ENCODE results near the gene ALDH1A1. TPM values are rescaled to one million over a fixed set of nuclear protein-coding genes. Genes with fewer than 3 reads are reported as not detected.

Gene ALDH1A1
- polyA plus RNA-seq, 1 donor (not counting 4 experiments of a cell fraction or from before 2014, with no cell fraction given) = 0.08 TPM

DNA sequence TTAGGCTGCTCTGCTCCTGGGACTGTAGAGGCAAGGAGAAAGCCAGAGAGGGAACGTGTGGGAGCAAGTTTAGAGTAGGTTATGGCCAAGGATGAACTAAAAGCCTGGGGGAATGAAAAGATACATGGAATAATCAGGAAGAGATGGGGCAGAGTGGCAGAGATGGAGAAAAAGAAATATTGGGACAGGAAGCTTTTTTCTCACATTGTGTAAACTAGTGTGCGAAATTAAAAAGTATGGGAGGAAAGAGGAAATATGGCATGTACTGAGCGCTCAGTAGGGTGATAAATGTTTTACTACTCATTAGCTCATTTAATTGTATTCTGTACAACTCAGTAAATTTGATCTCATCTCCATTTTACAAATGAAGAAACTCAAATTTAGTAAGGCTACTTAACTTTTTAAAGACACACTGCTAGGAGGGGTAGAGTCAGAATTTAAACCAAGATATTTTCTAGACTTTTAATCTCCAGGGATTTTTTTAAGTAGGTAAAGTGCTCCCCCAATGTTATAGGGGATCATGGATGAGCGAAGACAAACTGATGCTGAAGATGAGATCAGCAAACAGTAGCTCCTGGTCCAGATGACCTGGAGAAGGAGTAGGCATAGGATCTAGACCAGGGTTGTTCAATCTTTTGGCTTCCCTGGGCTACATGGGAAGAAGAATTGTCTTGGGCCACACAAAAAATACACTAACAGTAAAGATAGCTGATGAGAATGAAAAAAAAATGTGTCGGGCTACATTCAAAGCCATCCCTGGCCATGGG lies 30.8 kb downstream of the ALDH1A1 start:
- Histone ChIP-seq H3K27ac (ENCODE audit: control insufficient read depth, insufficient read depth, low read length) (no peak overlapping the region), H3K9ac (ENCODE audit: control insufficient read depth, extremely low read depth, insufficient read depth, low read length) (no peak overlapping the region), H3K9me3 (ENCODE audit: control insufficient read depth, low read depth, low read length) (no peaks in the 10 kb centered on the region), H3K4me3 (ENCODE audit: control insufficient read depth in 2 of 3, extremely low read depth in 1 of 3, insufficient read depth in 2 of 3, low read depth in 1 of 3, low read length in 3 of 3) (no peak overlapping the region), H3K9me1 (ENCODE audit: control insufficient read depth, extremely low read depth, insufficient read depth, low read length) (no peaks in the 10 kb centered on the region), H3K79me2 (ENCODE audit: control insufficient read depth, insufficient read depth, low read length) (no peaks in the 10 kb centered on the region), H3K4me1 (ENCODE audit: control insufficient read depth, extremely low read depth, insufficient read depth, low read length) (no peaks in the 10 kb centered on the region), H2AFZ (ENCODE audit: control insufficient read depth, low read length) (no peak overlapping the region), H3K4me2 (ENCODE audit: control insufficient read depth, extremely low read depth, insufficient read depth, low read depth, low read length) (no peak overlapping the region), H4K20me1 (ENCODE audit: control insufficient read depth, extremely low read depth, insufficient read depth, low read length) (no peaks in the 10 kb centered on the region), H3K36me3 (ENCODE audit: control insufficient read depth in 2 of 2, extremely low read depth in 1 of 2, insufficient read depth in 2 of 2, low read length in 2 of 2) (no peaks in the 10 kb centered on the region), H3K27me3 (ENCODE audit: control insufficient read depth, extremely low read depth, insufficient read depth, low read length) (no peaks in the 10 kb centered on the region)
- DNase-seq (ENCODE audit: low read depth, low spot score) = no peak
- no peak for FAIRE-seq
- TF ChIP-seq EZH2 (IDR thresholded peaks at IDR 0.05; ENCODE audit: low read length) = no peak
- TF ChIP-seq, protein P1, sequence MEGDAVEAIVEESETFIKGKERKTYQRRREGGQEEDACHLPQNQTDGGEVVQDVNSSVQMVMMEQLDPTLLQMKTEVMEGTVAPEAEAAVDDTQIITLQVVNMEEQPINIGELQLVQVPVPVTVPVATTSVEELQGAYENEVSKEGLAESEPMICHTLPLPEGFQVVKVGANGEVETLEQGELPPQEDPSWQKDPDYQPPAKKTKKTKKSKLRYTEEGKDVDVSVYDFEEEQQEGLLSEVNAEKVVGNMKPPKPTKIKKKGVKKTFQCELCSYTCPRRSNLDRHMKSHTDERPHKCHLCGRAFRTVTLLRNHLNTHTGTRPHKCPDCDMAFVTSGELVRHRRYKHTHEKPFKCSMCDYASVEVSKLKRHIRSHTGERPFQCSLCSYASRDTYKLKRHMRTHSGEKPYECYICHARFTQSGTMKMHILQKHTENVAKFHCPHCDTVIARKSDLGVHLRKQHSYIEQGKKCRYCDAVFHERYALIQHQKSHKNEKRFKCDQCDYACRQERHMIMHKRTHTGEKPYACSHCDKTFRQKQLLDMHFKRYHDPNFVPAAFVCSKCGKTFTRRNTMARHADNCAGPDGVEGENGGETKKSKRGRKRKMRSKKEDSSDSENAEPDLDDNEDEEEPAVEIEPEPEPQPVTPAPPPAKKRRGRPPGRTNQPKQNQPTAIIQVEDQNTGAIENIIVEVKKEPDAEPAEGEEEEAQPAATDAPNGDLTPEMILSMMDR (optimal IDR thresholded peaks at IDR 0.05 in 1 of 3, IDR thresholded peaks at IDR 0.05 in 1 of 3, conservative IDR thresholded peaks at IDR 0.05 in 1 of 3; ENCODE audit: extremely low read depth in 1 of 3, insufficient read depth in 2 of 3, low read length in 3 of 3) = no peak
- dilution Hi-C loops (cut with MboI; ENCODE audit: extremely low pct_ligation_motif_present, low sequenced_read_pairs) = no loop called here

DNA sequence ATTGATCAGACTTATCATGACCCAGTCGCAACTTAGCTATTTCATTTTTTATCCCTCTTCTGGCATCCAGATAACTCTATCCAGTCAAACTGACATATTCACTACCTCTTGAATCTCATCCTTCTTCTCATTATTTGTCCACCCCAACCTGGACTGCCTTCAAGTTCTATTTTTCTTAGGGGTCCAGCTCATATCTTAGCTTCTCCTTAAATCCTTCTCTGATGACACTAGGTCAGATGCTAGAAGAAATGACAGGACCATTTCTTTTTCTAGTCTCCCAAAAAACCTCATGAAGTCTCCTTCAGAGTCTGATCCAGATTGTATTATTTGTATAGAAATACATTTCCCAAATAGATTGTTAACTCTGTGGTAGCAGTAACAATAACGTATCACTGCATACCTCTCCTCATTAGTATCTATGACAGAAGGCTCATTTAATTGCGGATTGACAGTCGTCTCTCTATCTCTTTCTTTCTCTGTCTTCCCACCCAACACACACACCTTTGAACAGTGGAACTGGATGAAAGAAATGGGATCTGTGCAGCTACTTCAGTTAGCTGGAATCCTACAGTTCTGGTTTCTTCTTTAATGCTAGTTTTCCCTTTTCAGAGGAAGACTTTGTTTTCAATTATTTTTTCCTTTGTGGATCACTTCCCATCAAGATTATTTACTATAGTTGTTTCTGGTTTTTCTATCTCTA lies 33.5 kb downstream of the ALDH1A1 start:
- FAIRE-seq (no peak), DNase-seq (ENCODE audit: low read depth, low spot score) (no peak)
- dilution Hi-C loops (cut with MboI; ENCODE audit: extremely low pct_ligation_motif_present, low sequenced_read_pairs) = no loop called here
- no peaks in the 10 kb centered on the region for H3K36me3 ChIP-seq (ENCODE audit: control insufficient read depth in 2 of 2, extremely low read depth in 1 of 2, insufficient read depth in 2 of 2, low read length in 2 of 2)
- no peaks in the 10 kb centered on the region for H3K79me2 ChIP-seq (ENCODE audit: control insufficient read depth, insufficient read depth, low read length)
- no peak overlapping the region for H2AFZ ChIP-seq (ENCODE audit: control insufficient read depth, low read length)
- H3K9me1 ChIP-seq (ENCODE audit: control insufficient read depth, extremely low read depth, insufficient read depth, low read length) = no peaks in the 10 kb centered on the region
- H3K9ac ChIP-seq (ENCODE audit: control insufficient read depth, extremely low read depth, insufficient read depth, low read length) = no peak overlapping the region
- H3K4me2 ChIP-seq (ENCODE audit: control insufficient read depth, extremely low read depth, insufficient read depth, low read depth, low read length) = no peak overlapping the region
- TF ChIP-seq, protein P1 (optimal IDR thresholded peaks at IDR 0.05 in 1 of 3, IDR thresholded peaks at IDR 0.05 in 1 of 3, conservative IDR thresholded peaks at IDR 0.05 in 1 of 3; ENCODE audit: extremely low read depth in 1 of 3, insufficient read depth in 2 of 3, low read length in 3 of 3) = no peak
- no peak for TF ChIP-seq EZH2 (IDR thresholded peaks at IDR 0.05; ENCODE audit: low read length)
- H3K27me3 ChIP-seq (ENCODE audit: control insufficient read depth, extremely low read depth, insufficient read depth, low read length) = no peaks in the 10 kb centered on the region
- no peak overlapping the region for H3K27ac ChIP-seq (ENCODE audit: control insufficient read depth, insufficient read depth, low read length)
- no peaks in the 10 kb centered on the region for H4K20me1 ChIP-seq (ENCODE audit: control insufficient read depth, extremely low read depth, insufficient read depth, low read length)
- H3K4me3 ChIP-seq (ENCODE audit: control insufficient read depth in 2 of 3, extremely low read depth in 1 of 3, insufficient read depth in 2 of 3, low read depth in 1 of 3, low read length in 3 of 3) = no peak overlapping the region
- no peaks in the 10 kb centered on the region for H3K4me1 ChIP-seq (ENCODE audit: control insufficient read depth, extremely low read depth, insufficient read depth, low read length)
- no peaks in the 10 kb centered on the region for H3K9me3 ChIP-seq (ENCODE audit: control insufficient read depth, low read depth, low read length)
